Kasumi-1 (cell line): ENCODE results near the gene P2RX3.
A peak's percentile ranks its signal among the peaks of the same experiment; 100 is the strongest.
"Not testable (repeated sequence)": the region's sequence is repeated elsewhere in the genome, so short reads cannot be mapped to it uniquely, and the experiment has no call there.

ENCODE experiments used
- DNase-seq, 2 experiments: peaks; one replicate each; lab custom pipeline; 2025; lab: John Stamatoyannopoulos, UW

The P2RX3 gene

DNA sequence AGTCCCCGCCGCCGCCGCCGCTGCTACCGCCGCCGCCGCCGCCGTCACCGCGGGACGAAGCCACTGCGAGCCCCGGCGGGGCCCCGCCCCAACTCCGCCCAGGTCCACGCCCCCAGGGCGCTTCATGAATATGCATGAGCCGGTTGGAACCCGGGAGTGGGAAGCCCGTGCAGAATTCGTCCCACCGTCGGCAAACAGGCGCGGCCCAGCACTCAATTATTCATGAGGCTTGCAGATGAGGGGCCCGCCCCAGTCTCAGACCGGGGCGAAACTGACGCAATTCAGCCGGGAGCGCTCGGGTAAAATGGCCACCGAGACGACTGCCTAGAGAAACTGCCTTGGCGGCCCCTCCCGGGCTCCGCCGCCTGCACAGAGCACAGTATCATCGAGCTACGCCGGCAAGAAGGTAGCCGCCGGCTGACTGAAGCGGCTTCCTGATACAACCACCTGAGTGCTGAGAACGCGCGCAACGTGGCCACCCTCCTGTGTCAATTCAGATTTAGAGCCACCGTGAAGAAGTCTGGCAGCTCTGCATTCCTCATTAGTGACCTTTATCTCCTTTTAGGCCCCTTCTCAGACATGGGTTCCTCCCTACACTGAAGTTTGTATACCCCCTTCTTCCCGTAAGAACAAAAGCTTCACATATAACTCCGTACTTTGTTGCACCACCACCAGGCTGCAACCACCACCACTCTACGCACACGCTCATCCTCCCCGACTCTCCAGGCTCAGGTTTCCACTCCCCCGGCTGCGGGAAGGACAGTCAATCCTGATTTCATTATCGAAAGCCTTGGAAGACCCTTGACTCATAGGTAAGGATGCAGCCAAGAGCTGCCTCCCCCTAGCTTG lies 13.0 kb upstream of the P2RX3 start, which contains the start of gene TNKS1BP1:
TNKS1BP1 (minus strand) TSS at position 67 of the 849 bp plus-strand sequence. CDS start 3,067 bp downstream, outside the sequence.
- peak; percentile 93 to 94 for DNase-seq

DNA sequence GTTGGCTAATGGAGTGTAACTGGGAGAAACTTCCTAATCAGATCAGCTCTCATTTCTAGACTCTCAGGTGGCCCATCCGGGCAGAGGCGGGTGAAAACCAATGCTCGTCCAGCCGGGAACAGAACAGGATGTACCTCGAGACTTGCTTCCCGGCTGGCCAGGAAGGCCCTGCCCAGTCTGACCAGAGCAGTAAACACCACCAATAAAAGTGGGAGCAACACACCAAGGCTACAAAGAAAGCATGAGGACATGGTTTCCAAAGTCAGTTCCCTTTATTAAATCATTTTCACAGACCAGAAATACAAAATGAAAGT lies 12.5 kb upstream of the P2RX3 start:
- DNase-seq = no peak

DNA sequence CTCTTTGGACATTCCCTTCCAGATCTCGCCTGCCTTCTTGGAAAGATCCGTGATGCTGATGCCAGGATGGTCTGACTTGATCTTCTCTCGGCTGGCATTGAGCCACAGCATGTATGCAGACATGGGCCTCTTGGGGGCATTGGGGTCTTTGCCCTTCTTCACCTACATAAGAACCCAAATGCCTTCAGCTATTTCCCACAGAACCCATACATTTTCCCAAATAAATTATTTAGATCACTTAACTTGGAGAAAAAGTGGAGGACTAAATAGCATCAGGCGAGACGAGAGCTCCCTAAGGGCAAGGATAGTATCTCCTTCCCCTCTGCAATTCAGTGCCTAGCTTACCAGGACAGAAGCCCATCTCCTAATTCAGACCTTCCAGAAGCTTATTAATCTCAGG lies 10.4 kb upstream of the P2RX3 start:
- DNase-seq = no peak

DNA sequence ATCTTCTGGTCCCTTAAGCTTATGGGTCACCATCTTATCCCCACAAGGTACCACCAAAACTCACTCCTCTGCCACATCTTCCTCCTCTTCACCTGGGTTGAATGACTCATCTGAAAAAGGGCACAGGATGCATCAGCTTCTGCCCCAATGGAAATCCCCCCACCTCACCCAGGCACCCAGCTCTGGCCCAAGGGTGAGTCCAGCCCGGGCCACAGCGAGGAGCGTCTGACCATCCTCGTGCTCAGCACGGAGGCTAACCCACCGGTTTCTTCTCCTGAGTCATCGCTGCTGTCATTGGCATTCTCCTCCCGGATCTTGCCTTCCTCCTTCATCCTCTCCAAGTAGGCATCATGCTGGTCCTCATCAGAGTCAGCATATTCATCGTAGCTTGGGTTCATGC lies 8.1 kb upstream of the P2RX3 start:
- no peak for DNase-seq

DNA sequence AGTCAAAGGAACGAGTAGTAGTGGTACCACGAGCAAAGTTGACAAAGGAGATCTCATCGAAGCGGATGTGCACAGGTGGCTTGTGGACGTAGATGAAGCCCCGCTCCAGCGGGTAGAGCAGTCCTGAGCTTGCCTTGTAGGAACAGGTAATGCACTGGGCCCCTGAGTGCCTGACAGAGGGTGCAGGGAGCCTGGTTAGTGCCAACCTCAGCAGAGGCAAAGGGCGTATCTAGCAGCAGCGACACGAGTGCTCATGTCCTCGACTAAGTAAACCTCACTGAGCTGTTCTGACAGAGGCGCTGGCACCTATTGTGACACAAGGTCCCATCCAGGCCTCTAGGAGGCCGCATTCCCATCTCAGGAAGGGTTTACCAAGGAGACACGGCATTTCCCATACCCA lies 6.4 kb upstream of the P2RX3 start:
- DNase-seq = no peak

DNA sequence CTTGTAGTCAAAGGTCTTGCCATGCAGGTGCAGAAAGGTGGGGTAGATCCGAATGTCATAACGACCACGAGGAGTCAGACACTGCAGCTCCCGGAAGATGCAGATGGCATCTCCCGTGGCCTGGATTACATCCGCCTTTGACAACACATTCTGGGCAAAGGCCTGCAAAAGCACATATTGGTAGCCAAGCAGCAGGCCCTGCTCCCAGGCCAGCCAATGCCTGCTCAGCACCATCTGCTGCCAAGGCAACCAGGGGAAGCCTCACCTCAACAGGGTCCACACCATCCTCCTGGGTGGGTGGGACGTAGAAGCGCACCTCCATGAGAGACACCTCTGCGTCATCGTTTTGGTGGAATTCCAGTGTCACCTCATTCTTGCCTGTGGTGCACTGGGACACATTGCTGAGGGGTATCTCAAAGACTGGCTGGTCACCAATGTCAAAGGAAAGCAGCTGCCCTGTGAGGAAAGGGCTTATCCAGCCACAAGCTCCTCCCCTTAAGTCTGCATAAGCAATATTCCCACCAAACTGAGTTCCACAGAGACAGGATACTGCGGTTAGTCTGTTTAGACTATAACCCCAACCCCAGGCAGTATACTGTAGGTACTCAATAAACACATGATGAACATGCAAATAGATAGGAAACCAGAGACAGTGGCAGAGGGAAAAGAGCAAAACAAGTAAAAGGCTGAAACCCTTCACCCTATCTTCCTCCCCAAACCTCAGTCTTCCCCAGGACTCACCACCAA lies 5.3 kb upstream of the P2RX3 start:
- DNase-seq = no peak

DNA sequence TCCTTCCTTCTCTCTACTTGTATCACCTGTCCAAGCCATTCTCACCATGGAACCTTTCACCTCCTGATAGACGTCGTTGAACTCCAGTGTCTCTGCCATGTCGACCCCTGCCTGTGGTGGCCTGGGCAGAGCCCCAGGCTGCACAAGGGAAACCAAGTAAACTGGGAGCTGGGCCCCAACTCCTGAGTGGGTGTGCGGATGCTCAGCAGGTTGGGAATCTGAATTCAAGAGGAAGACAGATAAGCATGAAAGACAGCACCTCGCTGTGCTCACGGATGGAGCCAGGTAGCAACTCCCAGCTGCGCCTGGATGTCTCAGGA lies 3.2 kb upstream of the P2RX3 start:
- DNase-seq = no peak

DNA sequence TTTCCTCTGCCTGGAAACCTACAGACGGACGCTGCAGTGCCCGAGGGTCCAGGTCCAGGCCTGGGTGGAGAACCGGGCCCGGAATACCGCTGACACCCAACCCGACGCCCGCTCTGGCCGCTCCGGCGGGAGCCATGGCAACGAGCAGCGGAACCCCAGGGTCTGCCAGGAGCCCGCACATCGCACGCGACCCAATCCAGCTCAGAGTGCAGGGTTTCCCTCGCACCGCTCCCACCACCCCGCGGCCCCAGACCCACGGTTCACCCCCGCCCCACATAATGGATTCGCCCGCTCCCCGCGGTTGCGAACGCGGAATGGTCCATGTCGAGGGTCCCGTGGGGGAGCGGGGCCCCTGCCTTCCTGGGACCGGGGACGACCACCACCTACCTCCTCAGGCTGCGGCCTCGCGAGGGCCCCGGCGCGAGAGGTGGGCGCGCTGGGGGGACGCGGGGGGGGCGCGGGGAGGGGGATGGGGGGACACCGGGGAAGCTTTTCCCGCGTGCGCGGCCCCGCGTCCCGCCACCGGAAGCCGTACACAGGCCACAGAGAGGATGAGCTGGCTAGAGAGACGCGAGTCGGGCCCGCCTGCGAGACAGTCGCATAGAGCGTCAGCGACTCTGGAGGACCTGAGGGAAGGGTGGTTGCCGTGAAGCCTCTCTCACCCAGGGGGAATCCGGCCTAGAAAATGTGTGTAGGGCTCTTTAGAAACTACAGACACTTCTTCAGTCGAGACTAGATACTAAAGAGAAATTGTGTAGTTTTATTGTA lies 2.6 kb upstream of the P2RX3 start, which contains the start of gene SSRP1:
SSRP1 (minus strand) TSS at position 550 of the 768 bp plus-strand sequence. CDS start 771 bp downstream, outside the sequence.
- peak; percentile 90 to 93 for DNase-seq

DNA sequence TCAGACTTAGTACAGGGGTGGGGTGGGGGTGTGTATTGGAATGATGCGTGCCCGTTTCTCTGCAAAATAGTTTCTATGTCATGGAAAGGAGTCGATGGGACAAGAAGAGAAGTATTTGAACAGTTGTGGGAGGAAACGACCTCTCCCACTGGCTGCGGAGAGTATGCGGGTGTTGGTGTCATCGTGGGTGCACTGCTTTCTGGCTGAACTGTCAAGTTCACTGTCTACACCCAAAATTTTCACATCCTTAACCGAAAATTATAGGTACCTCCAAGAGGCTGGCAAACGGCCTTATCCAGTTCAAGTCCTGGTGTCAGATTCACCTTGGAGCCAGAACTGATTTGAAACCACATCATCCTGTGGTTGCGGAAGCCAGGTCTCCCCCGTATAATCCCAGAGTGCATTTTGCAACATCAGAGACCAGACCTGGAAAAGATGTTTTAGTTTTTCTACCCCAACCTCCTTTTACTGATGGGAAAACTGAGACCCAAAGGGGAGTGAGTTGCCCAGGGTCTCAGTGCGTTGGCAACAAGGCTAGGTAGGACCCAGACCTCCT lies 2.0 kb upstream of the P2RX3 start:
- no peak for DNase-seq

DNA sequence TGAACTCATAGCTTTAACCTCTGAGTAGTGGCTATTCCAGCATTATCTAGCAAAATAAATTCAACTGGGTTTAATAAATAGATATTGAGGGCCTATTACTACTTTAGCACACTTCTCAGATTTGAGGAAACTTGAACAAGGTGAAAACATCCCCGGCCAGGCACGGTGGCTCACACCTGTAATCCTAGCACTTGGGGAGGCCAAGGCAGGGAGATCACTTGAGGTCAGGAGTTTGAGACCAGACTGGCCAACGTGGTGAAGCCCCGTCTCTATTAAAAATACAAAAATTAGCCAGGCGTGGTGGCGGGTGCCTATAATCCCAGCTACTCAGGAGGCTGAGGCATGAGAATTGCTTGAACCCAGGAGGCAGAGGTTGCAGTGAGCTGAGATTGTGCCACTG lies 1.3 kb upstream of the P2RX3 start:
- DNase-seq = not testable (repeated sequence)

DNA sequence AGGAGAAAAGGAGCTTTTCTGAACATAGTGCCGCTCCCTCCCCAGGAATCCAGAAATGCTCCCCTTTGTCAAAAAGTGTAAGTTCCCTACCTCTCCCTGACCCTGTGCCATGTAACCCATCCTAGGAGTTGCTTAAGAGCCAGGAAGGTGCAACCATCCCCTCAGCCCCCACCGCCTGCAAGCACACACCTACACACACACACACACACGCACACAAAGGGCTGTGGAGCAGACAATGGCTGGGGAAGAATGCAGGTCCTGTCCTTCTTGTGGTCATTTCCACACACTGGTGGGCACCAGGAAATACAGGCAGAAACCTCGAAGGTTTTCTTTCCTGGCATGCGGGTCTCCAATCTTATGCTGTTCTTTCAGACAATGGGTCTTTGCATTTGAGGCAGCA lies 1.2 kb downstream of the P2RX3 start:
- no peak for DNase-seq

DNA sequence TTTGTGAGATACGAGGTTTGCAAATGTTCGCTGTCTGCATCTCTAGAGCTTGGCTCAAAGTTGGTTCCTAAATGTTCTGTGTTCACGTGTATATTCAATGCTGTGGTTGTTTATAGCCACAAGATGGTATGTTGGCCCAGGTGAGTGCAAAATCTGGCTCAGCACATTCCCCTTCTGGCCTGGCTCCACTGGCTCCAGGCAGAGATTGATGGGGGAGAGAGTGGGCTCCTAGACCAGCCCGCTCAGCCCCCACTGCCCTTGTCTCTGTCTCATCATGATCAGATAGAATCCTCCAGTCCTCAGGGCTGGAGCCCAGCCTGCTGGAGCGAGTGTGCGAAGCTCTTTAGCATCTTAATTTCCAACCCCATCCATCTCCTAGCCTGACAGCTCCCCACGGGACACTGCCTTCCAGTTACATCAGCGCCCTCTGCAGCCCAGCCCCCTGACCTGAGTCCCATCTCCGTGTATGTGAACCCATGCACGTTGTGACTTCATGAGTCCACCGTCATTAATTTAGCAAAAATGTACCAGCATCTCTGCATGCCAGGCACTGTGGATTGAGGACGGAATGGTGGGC lies 2.0 kb downstream of the P2RX3 start:
- DNase-seq = peak; percentile 46 to 58

DNA sequence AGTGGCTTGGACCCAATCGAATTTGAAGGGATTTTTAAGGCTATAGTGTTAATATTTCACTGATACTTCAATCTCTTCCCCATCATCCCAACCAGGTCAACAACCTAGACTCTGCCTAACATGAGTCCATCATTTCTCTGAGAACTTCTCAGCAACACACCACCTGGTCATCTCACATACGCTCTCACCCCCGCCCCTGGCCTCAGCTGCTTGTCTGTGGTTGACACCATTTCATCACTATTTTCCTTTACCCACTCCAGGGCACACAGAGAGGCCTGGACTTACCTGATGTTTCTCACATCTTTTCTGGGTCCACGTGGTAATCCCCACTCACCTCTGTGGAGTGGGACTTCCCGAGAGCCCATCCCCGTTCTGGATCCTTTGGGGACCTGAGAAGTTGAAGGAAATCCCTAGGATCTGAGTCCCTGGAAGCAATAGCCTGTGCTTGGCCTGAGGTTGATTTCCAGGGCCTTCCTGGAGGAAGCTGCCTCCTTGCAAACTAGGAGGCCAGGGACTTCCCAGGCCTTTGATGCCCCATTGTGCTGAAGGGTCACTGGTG lies 3.2 kb downstream of the P2RX3 start:
- DNase-seq = no peak

DNA sequence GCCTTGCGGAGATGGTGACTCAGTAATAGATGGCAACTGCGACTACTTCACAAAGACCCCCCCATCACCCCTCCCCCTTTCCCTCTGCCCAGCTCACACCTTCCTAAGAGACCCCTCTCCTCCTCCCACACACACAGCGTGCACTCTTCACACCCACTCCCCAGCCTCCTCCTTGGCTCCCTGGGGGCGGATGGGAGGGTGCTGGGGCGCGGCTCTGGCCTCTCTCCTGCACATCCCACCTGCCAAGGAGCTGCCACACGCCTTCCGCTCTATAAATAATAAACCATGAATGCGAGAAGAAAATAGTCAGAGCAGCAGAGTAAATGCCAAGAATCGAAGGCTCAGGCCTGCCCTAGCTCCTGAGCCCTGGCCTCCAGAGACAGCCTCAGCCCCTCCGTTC lies 4.5 kb downstream of the P2RX3 start:
- no peak for DNase-seq

DNA sequence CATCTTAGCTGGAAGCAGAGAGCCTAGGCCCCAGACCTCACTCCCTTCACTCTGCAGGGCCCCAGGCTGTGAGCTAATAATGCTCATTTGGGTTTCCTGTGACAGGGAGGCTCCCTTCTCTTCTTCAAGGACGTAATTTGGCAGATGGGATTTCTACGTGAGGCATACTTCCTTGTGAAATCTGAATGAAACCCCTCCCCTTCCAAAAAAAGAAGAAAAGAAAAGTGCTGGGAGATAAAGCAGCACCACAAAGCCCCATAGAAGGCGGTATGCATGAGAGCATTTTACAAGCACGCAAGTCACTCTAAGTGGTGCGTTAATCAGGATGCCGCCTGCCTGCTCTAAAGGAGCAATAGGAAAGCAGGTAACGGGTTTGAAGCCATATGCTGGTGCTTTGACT lies 5.7 kb downstream of the P2RX3 start:
- no peak for DNase-seq

DNA sequence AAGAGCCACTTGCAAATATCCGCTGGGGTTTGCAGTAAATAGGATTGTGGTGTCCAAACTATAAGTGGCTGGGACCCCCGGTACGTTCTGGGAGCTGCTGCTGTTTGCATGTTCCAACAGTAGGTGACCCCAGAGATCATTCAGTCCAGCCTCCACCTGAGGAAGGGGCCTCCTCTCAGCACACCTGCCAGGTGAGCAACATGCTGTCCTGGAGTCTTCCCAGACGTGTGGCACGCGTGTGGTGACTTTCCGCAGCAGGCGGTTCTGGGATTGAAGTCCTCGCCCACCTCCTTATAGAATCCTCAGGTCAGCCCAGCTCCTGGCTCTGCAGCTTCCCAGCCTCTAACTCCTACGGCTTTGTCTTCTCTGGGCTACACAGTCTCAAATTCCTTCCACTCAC lies 6.7 kb downstream of the P2RX3 start:
- DNase-seq = no peak

DNA sequence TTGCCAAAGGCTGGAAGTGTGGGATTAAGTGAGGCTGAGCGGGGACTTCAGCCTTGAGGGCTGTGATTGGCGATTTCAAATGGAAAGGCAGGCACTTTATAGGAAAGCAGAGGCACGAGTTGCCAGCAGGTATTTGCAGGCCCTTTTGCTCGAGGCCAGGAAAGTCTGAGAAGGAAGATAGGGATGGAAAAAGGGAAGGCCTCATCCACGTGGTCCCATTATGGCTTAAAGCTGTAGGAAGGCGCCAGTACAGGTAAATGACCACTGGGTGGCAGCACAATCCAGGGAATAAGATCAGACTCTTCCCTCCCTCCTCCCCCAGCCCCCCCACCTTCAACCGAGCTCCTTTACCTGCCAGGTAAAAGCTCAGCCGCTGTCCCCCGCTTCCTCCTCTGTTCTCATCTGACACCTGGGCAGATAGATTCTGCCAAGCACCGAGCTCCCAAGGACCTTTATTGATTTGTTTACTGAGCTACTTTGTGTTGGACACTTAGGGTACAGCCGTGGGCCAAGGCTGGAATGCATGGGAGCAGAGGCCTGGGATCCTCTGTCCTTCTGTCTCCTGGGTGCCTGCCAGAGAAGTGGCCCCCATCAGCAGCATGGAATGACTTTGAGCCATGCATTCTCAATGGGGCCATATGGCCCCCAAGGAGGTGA lies 7.5 kb downstream of the P2RX3 start:
- DNase-seq = peak; percentile 70 to 80

DNA sequence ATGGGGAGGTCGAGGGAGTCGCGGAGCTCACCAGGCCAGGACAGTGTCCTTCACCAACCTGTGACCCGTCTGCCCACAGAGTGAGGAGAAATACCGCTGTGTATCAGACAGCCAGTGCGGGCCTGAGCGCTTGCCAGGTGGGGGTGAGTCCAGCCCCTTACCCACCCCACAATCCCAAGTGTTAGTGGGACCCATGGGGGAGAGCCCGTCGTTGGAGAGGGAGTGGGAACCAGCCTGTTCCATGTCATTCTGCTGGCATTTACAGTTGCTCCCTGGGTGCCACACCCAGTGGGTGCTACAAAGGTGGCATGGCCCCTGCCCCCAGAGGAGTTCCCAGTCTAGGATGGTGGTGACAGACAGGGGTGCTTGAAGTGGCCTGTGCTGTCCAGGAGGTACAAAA lies 9.2 kb downstream of the P2RX3 start:
- no peak for DNase-seq

DNA sequence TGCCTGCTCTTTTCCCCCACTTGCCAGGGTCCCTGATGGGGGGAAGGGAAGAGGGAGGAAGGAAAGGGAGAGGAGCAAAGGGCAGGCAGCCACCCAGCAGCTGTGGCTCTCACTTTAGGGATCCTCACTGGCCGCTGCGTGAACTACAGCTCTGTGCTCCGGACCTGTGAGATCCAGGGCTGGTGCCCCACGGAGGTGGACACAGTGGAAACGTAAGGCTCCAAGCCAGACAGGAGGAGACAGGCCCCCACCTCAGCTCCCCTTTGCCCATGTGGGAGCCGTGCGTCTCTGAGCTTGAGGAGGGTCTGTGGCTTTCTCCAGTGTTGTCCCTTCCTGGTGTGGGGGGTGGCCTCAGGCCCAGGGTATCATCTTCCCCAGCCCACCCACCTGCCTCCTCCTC lies 9.9 kb downstream of the P2RX3 start:
- no peak for DNase-seq

DNA sequence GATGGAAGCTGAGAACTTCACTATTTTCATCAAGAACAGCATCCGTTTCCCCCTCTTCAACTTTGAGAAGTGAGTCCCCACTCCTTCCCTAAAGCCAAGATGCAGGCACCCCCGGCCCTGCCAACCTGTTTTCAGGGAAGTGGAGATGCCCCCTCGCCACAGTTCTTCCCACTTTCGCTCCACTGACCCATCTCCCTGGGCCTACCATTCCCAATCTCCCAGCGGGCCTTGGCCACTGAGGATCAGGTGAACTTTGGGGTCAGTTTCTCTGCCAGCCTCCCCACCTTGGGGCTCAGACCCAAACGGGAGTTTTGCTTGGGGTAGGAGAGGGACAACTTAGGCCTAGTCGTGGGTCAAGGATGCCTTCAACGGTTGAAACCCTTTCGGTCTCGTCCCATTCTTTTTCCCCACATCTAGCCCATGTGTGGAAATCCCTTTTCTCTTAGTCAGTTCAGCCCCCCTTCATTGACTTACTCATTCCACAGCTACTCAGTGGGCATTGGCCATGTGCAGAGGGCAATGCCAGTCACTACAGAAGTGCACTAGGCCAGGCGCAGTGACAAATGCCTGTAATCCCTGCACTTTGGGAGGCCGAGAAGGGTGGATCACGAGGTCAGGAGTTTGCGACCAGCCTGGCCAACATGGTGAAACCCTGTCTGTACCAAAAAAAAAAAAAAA lies 10.6 kb downstream of the P2RX3 start:
- no peak for DNase-seq
